T-helper 1 cell treated with Interleukin-12 subunit alpha and Interleukin-12 subunit beta and Interleukin-4 antibody, amounts not matched to agents 30 μg/mL and 1 μg/mL, for 36 hours (primary cell): Measurements from ENCODE around the gene RDH14.

Source experiments
- H3K27ac Mint-ChIP-seq: one replicate; pipeline ENCODE4 v1.8.0; 2021; ENCODE audit warnings: mild to moderate bottlenecking, mixed read lengths
- H3K27me3 Mint-ChIP-seq: one replicate; pipeline ENCODE4 v1.8.0; 2021; ENCODE audit warnings: low read depth, mixed read lengths
- H3K36me3 Mint-ChIP-seq: one replicate; pipeline ENCODE4 v1.8.0; 2021; ENCODE audit warnings: low read depth, mixed read lengths
- H3K4me1 Mint-ChIP-seq: one replicate; pipeline ENCODE4 v1.8.0; 2021; ENCODE audit warnings: low read depth, mixed read lengths
- H3K4me3 Mint-ChIP-seq: one replicate; pipeline ENCODE4 v1.8.0; 2021; ENCODE audit warnings: mild to moderate bottlenecking, moderate library complexity, mixed read lengths
- H3K9me3 Mint-ChIP-seq: one replicate; pipeline ENCODE4 v1.8.0; 2021; ENCODE audit warnings: mixed read lengths

The RDH14 gene, protein sequence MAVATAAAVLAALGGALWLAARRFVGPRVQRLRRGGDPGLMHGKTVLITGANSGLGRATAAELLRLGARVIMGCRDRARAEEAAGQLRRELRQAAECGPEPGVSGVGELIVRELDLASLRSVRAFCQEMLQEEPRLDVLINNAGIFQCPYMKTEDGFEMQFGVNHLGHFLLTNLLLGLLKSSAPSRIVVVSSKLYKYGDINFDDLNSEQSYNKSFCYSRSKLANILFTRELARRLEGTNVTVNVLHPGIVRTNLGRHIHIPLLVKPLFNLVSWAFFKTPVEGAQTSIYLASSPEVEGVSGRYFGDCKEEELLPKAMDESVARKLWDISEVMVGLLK

DNA sequence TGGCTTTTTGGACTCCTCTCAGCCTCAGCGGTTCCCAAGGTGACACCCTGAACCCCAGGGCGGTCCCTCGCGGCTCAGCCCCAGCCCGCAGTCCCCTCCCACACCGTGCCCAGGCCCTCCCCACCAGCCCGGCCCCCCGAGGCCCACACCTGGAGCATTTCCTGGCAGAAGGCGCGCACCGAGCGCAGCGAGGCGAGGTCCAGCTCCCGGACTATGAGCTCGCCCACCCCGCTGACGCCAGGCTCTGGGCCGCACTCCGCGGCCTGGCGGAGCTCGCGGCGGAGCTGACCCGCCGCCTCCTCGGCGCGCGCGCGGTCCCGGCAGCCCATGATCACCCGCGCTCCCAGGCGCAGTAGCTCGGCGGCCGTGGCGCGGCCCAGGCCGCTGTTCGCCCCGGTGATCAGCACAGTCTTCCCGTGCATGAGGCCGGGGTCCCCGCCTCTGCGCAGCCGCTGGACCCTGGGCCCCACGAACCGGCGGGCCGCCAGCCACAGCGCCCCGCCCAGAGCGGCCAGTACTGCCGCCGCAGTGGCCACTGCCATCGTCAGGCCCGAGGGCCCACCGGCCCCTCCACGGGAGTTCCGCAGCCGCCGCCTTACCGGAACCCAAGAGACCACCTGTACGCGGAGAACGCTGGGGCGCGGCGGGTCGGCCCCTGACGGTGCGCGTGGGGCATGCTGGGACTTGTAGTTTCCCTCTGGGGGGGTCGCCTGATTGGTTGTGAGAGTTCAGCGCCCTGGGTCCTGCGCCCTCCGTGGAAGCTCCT is at the start of gene RDH14:
Gene RDH14, minus strand, starts transcription at position 623 of the 766 bp plus-strand sequence. Its CDS starts 81 bp downstream, at position 542.
- Mint-ChIP-seq H3K9me3 (peaks cover 6% of the 10 kb centered on the region), H3K27ac (peak within 1 kb of the TSS; percentile 92), H3K27me3 (no peaks in the 10 kb centered on the region), H3K4me3 (peak within 1 kb of the TSS; percentile 88), H3K4me1 (peaks cover 24% of the 10 kb centered on the region), H3K36me3 (peaks cover 21% of the 10 kb centered on the region)

DNA sequence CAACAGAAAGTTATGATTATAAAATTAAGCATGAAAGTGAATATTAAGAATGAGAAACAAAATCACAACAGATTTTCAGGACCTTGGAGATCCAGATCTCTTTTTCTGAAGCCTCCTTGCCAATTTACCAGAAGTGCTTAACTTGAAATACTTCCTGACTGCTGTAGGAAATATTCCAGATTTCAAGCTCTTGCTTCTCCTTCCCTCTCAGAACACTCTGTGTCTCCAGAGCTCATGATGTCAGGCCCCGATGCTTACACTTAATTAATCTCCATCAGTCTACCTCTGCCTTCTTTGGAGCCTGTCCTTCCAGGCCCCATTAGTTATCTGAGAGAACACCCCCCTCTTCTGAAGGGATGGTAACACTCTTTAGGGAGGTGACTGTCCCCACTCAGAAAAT is 49.6 kb upstream of the RDH14 start:
- no peaks in the 10 kb centered on the region for H3K9me3 Mint-ChIP-seq

GRCh38 chr2:18605115-18605514 is 44.7 kb upstream of the RDH14 start:
- peak overlapping the region; percentile 79 for H3K27ac Mint-ChIP-seq
- H3K4me1 Mint-ChIP-seq = peaks cover 16% of the 10 kb centered on the region
- no peak overlapping the region for H3K4me3 Mint-ChIP-seq
- no peaks in the 10 kb centered on the region for H3K9me3 Mint-ChIP-seq
- H3K27me3 Mint-ChIP-seq = no peaks in the 10 kb centered on the region
- H3K36me3 Mint-ChIP-seq = no peaks in the 10 kb centered on the region

More for the DNA sequence above, 49.6 kb upstream of the RDH14 start:
- no peak overlapping the region for H3K27ac Mint-ChIP-seq
- no peaks in the 10 kb centered on the region for H3K36me3 Mint-ChIP-seq
- H3K4me1 Mint-ChIP-seq = peaks cover 12% of the 10 kb centered on the region
- H3K4me3 Mint-ChIP-seq = no peak overlapping the region
- H3K27me3 Mint-ChIP-seq = no peaks in the 10 kb centered on the region

GRCh38 chr2:18604531-18604885 is 44.1 kb upstream of the RDH14 start:
- no peak overlapping the region for H3K27ac Mint-ChIP-seq
- H3K4me3 Mint-ChIP-seq = no peak overlapping the region
- H3K27me3 Mint-ChIP-seq = no peaks in the 10 kb centered on the region
- H3K36me3 Mint-ChIP-seq = no peaks in the 10 kb centered on the region
- no peaks in the 10 kb centered on the region for H3K9me3 Mint-ChIP-seq
- peaks cover 16% of the 10 kb centered on the region for H3K4me1 Mint-ChIP-seq

GRCh38 chr2:18603854-18604530 is 43.5 kb upstream of the RDH14 start:
- H3K36me3 Mint-ChIP-seq = no peaks in the 10 kb centered on the region
- no peaks in the 10 kb centered on the region for H3K27me3 Mint-ChIP-seq
- H3K4me1 Mint-ChIP-seq = peaks cover 16% of the 10 kb centered on the region
- no peaks in the 10 kb centered on the region for H3K9me3 Mint-ChIP-seq
- H3K27ac Mint-ChIP-seq = no peak overlapping the region
- no peak overlapping the region for H3K4me3 Mint-ChIP-seq

GRCh38 chr2:18602298-18602697 is 41.8 kb upstream of the RDH14 start:
- H3K4me1 Mint-ChIP-seq = peaks cover 16% of the 10 kb centered on the region
- no peak overlapping the region for H3K27ac Mint-ChIP-seq
- no peaks in the 10 kb centered on the region for H3K9me3 Mint-ChIP-seq
- H3K27me3 Mint-ChIP-seq = no peaks in the 10 kb centered on the region
- no peaks in the 10 kb centered on the region for H3K36me3 Mint-ChIP-seq
- no peak overlapping the region for H3K4me3 Mint-ChIP-seq

DNA sequence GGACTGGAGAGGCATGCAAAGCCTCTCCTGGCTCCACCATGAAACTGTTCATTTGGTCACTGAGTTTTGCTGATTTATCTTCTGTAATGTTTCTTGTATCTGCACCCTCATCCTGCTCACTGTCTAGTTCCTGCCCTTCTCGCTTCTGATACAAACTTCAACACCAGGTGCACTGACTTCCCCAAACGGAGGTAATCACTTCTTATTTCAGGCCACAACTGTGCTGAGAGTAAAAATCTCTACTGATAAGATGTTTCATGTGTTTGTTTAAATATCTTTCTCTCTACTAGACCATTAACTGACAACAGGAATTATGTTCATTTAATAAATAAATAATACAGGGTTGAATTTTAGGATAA is 39.8 kb upstream of the RDH14 start:
- no peaks in the 10 kb centered on the region for H3K36me3 Mint-ChIP-seq
- no peak overlapping the region for H3K4me3 Mint-ChIP-seq
- no peaks in the 10 kb centered on the region for H3K27me3 Mint-ChIP-seq
- peaks cover 4% of the 10 kb centered on the region for H3K4me1 Mint-ChIP-seq
- H3K9me3 Mint-ChIP-seq = no peaks in the 10 kb centered on the region
- H3K27ac Mint-ChIP-seq = no peak overlapping the region

DNA sequence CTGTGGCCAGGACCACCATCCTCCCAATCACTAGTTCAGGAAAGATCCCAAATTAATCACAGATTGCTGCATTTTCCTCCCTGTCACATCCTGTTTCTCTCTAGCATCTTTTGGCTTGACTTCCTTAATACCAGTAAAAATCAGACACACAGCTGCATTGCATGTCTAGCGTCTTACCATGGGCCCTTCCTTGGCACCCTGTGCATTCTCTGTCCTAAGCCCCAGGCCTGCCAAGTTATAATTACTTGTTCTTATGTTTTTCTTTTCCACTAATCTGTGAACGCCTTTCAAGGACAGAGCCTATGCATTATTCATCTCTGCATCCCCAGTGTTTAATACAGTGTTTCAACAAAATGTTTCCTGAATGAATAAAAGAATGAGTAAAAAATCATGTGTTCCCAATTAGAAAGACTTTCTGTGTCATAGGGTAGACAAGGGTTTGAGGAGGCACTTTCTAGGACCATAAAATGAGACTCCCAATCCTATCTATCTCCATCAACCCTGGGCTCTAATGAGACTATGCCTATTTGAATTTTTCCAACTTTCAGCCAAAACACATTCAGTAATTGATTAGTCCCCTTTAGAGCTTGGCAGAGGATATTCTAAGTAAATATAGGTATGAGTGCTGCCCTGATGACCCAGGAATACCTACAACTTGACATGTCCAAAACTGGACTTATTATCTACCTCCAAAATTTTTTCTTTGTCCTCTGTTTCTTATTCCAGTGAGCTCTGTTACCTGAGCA is 39.2 kb upstream of the RDH14 start:
- Mint-ChIP-seq H3K4me3 (no peak overlapping the region), H3K9me3 (no peaks in the 10 kb centered on the region), H3K4me1 (peaks cover 1% of the 10 kb centered on the region), H3K27me3 (no peaks in the 10 kb centered on the region), H3K36me3 (no peaks in the 10 kb centered on the region), H3K27ac (no peak overlapping the region)

GRCh38 chr2:18598848-18599484 is 38.5 kb upstream of the RDH14 start:
- Mint-ChIP-seq H3K36me3 (no peaks in the 10 kb centered on the region), H3K4me1 (no peaks in the 10 kb centered on the region), H3K9me3 (no peaks in the 10 kb centered on the region), H3K27me3 (no peaks in the 10 kb centered on the region), H3K4me3 (no peak overlapping the region), H3K27ac (no peak overlapping the region)

DNA sequence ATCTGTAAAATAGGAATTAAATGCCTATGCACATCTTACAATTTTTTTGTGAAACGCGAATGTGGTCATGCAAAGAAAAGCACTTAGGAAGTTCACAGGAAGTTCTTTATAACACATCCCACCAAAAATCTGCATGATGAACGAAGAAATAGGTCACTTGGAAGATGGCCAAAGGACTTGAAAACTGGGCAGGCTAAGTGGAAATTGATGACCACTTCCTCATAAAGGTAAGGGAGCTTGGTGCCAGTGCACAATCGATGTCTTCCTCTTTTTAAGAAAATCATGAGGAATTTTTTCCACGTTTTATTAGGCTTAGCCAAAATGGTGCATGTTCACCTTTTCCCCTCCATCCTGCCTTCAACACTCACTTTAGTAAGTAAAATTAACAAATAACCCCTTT is 37.2 kb upstream of the RDH14 start:
- H3K27me3 Mint-ChIP-seq = no peaks in the 10 kb centered on the region
- no peaks in the 10 kb centered on the region for H3K36me3 Mint-ChIP-seq
- H3K4me1 Mint-ChIP-seq = no peaks in the 10 kb centered on the region
- no peaks in the 10 kb centered on the region for H3K9me3 Mint-ChIP-seq
- H3K4me3 Mint-ChIP-seq = no peak overlapping the region
- H3K27ac Mint-ChIP-seq = no peak overlapping the region

DNA sequence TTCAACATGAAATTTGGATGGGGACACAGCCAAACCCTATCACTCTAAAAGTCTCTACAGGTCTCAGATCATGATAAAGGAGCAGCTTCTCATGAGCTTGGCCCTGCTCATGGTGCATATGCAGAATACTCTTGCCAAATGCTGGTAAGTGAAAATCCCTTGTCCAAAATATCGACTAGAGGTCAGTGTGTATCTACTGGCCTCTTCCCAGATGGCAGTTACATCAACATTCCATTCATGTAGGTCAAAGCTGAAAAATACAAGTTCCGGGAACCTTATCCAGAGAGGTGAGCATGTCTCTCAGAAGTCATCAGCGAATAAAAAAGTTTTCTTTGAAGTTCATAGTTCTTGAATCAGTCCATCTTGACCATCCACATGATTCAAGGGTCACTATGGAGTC is 36.5 kb upstream of the RDH14 start:
- Mint-ChIP-seq H3K27me3 (no peaks in the 10 kb centered on the region), H3K9me3 (no peaks in the 10 kb centered on the region), H3K4me1 (no peaks in the 10 kb centered on the region), H3K27ac (no peak overlapping the region), H3K4me3 (no peak overlapping the region), H3K36me3 (no peaks in the 10 kb centered on the region)

- H3K4me1 Mint-ChIP-seq = no peaks in the 10 kb centered on the region
- no peak overlapping the region for H3K27ac Mint-ChIP-seq
Observed at GRCh38 chr2:18593496-18593895, 33.0 kb upstream of the RDH14 start.

GRCh38 chr2:18592372-18592771 is 31.9 kb upstream of the RDH14 start:
- no peak overlapping the region for H3K27ac Mint-ChIP-seq
- peaks cover 8% of the 10 kb centered on the region for H3K9me3 Mint-ChIP-seq
- no peaks in the 10 kb centered on the region for H3K27me3 Mint-ChIP-seq
- no peaks in the 10 kb centered on the region for H3K36me3 Mint-ChIP-seq
- H3K4me3 Mint-ChIP-seq = no peak overlapping the region
- H3K4me1 Mint-ChIP-seq = no peaks in the 10 kb centered on the region

More at GRCh38 chr2:18593496-18593895, 33.0 kb upstream of the RDH14 start:
- H3K27me3 Mint-ChIP-seq = no peaks in the 10 kb centered on the region
- H3K4me3 Mint-ChIP-seq = no peak overlapping the region
- no peaks in the 10 kb centered on the region for H3K36me3 Mint-ChIP-seq
- H3K9me3 Mint-ChIP-seq = peaks cover 8% of the 10 kb centered on the region

DNA sequence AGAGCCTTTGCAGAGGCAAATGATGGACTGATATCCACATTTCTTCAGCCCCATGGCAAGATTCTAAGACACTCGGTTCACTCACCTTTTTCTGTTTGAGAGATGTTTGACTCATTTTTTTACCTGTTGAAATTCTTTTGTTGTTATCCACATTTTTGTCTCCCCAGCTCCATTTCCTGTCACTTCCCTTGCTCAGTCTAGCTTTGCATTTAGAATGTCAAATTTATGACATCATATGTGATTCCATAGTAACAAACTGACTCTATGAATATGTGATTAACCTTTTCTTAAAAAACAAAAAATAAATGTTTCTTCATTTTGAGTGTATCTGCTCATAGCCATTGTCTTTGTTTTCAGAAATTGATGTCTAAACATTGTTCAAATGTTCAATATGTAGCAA is 28.9 kb upstream of the RDH14 start, which contains the start of gene NT5C1B:
Gene NT5C1B, minus strand, starts transcription at position 216 of the 400 bp plus-strand sequence. Its CDS starts 101 bp downstream, at position 115.
- Mint-ChIP-seq H3K4me1 (no peaks in the 10 kb centered on the region), H3K27me3 (no peaks in the 10 kb centered on the region), H3K27ac (no peak within 1 kb of the TSS), H3K9me3 (peaks cover 12% of the 10 kb centered on the region), H3K4me3 (no peak within 1 kb of the TSS), H3K36me3 (no peaks in the 10 kb centered on the region)
